ENCODE results near the gene UXS1. TPM values are rescaled to one million over a fixed set of nuclear protein-coding genes. Genes with fewer than 3 reads are reported as not detected.

The UXS1 gene
- total RNA-seq, 4 donors from 2014 or later, result 16.7 to 46.2 (median 34.9) TPM

DNA sequence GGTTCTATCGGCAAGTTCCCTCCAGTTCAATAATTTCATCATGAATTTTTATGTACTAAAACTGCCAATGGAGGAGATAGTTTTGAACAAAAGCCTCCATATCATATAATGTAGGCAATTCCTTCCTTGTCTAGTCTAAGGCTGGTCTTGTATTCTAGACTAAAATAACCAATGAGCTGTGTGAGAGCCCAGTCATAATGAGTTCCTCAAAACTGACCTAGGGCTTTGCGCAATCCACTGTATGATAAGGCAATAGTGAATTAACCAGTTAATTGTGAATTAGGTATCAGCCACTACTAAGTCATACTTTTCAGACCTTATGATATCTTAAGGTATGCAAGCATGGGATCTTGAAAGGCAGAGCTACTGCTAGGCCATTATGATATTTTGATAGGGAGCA lies 7.6 kb upstream of the UXS1 start:
- TF ChIP-seq, protein P1, sequence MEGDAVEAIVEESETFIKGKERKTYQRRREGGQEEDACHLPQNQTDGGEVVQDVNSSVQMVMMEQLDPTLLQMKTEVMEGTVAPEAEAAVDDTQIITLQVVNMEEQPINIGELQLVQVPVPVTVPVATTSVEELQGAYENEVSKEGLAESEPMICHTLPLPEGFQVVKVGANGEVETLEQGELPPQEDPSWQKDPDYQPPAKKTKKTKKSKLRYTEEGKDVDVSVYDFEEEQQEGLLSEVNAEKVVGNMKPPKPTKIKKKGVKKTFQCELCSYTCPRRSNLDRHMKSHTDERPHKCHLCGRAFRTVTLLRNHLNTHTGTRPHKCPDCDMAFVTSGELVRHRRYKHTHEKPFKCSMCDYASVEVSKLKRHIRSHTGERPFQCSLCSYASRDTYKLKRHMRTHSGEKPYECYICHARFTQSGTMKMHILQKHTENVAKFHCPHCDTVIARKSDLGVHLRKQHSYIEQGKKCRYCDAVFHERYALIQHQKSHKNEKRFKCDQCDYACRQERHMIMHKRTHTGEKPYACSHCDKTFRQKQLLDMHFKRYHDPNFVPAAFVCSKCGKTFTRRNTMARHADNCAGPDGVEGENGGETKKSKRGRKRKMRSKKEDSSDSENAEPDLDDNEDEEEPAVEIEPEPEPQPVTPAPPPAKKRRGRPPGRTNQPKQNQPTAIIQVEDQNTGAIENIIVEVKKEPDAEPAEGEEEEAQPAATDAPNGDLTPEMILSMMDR (IDR thresholded peaks at IDR 0.05), result no peak
- TF ChIP-seq POLR2A (IDR thresholded peaks at IDR 0.05), result no peak
- no peak overlapping the region for H3K4me3 ChIP-seq (ENCODE audit: low read depth, poor library complexity, severe bottlenecking)
- no peak for DNase-seq (ENCODE audit: low spot score in 2 of 2)
- intact Hi-C loops (cut with DNase I; ENCODE audit: low total_unique reads), result no loop called here
- WGBS, 2 donors, result 65 to 91% methylated on average over 2 of the region's 2 CpGs

DNA sequence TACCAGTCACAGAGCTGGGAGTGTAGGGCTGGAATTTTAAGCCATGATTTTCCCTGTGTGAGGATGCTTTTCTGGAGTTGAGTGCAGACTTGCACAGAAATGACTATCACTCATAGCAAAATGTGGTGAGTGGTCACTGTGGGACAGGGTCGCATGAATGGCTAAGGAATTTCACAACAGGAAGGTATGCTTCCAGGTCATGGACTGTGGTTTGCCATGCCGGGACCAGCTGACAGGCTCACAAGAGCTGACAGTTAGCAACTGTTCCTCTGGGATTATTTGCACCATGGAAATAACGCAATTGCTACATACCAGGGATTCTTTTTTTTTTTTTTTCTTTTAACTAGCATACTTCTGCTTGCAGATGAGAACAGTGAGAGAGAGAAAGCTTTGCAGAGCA lies 3.8 kb upstream of the UXS1 start:
- DNase-seq (ENCODE audit: low spot score in 2 of 2), result no peak
- TF ChIP-seq, protein P1 (IDR thresholded peaks at IDR 0.05), result no peak
- no peak for TF ChIP-seq POLR2A (IDR thresholded peaks at IDR 0.05)
- 21 to 23% methylated on average over 3 of the region's 3 CpGs for WGBS, 2 donors
- H3K4me3 ChIP-seq (ENCODE audit: low read depth, poor library complexity, severe bottlenecking), result no peak overlapping the region
- intact Hi-C loops (cut with DNase I; ENCODE audit: low total_unique reads), result no loop called here

DNA sequence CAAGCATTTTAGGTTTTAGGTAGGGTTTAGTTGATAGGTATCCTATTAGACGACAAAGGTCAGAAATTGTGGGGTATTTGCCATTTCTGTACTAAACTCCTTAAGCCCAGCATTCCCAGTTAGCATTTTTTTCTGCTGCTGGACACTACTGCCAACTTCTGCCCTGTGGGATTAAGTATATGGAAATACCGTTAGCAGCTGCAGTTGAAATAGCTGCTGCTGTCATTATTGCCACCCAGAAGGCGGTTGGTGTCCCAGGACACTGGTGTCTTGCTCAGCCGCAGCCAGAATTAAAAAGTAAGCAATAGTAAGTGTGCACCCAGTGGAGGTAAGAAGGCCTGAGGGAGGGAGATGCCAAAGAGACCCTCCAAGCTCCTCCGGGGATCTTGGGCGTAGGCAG lies 1.9 kb upstream of the UXS1 start:
- intact Hi-C loops (cut with DNase I; ENCODE audit: low total_unique reads), result no loop called here
- WGBS, 2 donors, result 79 to 82% methylated on average over 6 of the region's 6 CpGs
- no peak overlapping the region for H3K4me3 ChIP-seq (ENCODE audit: low read depth, poor library complexity, severe bottlenecking)

DNA sequence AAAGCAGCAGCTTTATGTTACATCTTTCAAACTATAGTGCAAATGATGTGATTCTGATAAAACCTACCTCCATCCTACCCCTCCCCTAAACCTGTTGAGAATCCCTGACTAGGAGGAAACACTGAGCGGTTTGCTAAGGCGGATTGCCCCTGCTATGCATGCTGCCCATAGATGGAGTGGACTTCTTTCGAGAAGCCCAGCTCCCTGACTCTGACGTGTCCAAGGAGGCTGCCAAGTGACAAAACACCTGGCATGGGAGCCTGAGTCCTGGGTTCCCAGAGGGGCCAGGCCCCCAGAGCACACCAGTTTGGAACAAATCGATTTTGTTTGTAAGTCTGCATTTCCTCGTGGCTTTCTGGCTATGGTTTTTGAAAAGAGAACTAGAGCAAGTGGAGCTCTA lies 1.4 kb upstream of the UXS1 start:
- WGBS, 2 donors, result 86 to 91% methylated on average over 6 of the region's 6 CpGs
- no peak for DNase-seq (ENCODE audit: low spot score in 2 of 2)
- intact Hi-C loops (cut with DNase I; ENCODE audit: low total_unique reads), result no loop called here
- no peak for TF ChIP-seq POLR2A (IDR thresholded peaks at IDR 0.05)
- TF ChIP-seq, protein P1 (IDR thresholded peaks at IDR 0.05), result no peak
- H3K4me3 ChIP-seq (ENCODE audit: low read depth, poor library complexity, severe bottlenecking), result no peak overlapping the region

More for the DNA sequence above, 1.9 kb upstream of the UXS1 start:
- no peak for TF ChIP-seq POLR2A (IDR thresholded peaks at IDR 0.05)
- TF ChIP-seq, protein P1 (IDR thresholded peaks at IDR 0.05), result no peak
- no peak for DNase-seq (ENCODE audit: low spot score in 2 of 2)

DNA sequence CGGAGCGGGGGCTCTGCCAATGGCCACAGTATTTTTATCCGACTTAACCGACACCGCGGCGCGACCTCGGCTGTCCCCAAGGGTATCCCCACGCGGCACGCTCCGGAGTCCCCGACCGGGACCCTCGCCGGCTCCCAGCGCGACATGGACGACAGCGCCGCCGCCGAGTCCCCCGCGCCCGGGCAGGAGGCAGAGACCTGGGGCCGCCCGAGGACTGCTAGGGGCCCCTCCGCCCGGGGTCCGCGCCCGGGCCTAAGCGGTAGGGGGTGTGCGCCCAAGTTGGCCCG lies 468 bp downstream of the UXS1 start:
- DNase-seq (ENCODE audit: low spot score in 2 of 2), result peak in 1 of 2 donors; percentile 89
- peak overlapping the region; percentile 59 for H3K4me3 ChIP-seq (ENCODE audit: low read depth, poor library complexity, severe bottlenecking)
- 0 to 1% methylated on average over 14 to 22 of the region's 37 CpGs for WGBS, 2 donors
- TF ChIP-seq POLR2A (IDR thresholded peaks at IDR 0.05), result no peak
- TF ChIP-seq, protein P1 (IDR thresholded peaks at IDR 0.05), result no peak
- intact Hi-C loops (cut with DNase I; ENCODE audit: low total_unique reads), result no loop called here
